Measurements from ENCODE around the gene ATP2B3.

DNA sequence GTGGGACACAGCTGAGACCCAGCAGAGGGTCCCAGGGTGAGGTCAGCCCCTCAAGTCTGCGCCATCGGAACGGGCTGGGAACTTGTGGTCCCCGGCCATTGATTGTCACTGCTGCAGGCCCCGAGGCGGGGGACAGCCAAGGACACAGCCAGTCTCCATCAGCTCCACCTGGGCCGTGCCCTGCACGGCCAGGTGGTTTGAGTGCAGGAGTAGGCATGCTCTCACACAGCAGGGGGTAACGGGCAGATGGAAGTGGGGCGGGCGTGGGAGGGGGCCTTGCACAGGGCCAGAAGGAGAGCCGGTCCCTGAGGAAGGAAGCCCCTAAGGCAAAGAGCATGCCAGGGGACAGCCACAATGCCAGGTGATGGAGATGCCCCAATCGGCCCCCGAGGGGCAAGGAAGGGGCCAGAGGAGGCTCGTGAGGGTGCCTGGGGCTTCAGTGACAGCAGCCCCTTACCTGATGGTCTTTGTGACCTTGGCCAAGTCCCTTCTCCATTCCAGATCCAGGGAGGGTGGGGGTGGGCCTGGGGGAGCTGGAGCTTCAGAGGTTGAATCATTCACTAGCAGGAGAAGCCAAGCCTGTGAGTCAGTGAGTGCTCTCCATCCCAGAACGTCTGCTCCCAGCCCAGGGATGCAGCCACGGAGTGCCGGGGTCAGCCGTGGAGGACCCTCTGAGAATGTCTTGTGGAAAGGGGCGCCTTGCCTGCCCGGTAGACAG lies 2.3 kb downstream of the ATP2B3 start:
- TF ChIP-seq, protein P1, sequence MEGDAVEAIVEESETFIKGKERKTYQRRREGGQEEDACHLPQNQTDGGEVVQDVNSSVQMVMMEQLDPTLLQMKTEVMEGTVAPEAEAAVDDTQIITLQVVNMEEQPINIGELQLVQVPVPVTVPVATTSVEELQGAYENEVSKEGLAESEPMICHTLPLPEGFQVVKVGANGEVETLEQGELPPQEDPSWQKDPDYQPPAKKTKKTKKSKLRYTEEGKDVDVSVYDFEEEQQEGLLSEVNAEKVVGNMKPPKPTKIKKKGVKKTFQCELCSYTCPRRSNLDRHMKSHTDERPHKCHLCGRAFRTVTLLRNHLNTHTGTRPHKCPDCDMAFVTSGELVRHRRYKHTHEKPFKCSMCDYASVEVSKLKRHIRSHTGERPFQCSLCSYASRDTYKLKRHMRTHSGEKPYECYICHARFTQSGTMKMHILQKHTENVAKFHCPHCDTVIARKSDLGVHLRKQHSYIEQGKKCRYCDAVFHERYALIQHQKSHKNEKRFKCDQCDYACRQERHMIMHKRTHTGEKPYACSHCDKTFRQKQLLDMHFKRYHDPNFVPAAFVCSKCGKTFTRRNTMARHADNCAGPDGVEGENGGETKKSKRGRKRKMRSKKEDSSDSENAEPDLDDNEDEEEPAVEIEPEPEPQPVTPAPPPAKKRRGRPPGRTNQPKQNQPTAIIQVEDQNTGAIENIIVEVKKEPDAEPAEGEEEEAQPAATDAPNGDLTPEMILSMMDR (IDR thresholded peaks at IDR 0.05) = no peak
- TF ChIP-seq POLR2A (IDR thresholded peaks at IDR 0.05) = no peak

Measured in heart left ventricle (tissue), 13 donors.